Pancreas (tissue), 10 donors: ENCODE measurements around the gene PUS7. TPM values are rescaled to one million over a fixed set of nuclear protein-coding genes. Genes with fewer than 3 reads are reported as not detected.
A peak's percentile ranks its signal among the peaks of the same experiment; 100 is the strongest.

Source experiments
- ATAC-seq, 4 donors: fragments of 200-7000 bp; cut with Tn5 transposase; one replicate each; pipeline versions ENCODE4 v1.8.0 to v1.9.1; 2020; ENCODE audit warnings: mild to moderate bottlenecking in 4 of 4, moderate library complexity in 4 of 4
- DNase-seq, 6 donors: peaks; one replicate each; pipeline ENCODE4 v3.0.0-alpha.2; 2020
- FAIRE-seq: peaks from 2 replicates; lab custom pipeline; 2012; peaks lifted over from hg19 to GRCh38; lab: Jason Lieb, UNC
- H3K27ac ChIP-seq, 4 donors: fragments of 200-600 bp; sonication (generic); 1 replicate in 3 of 4; 2 replicates in 1 of 4; pipeline versions ENCODE4 v1.5.0 to v1.8.0; 2020
- H3K27me3 ChIP-seq, 4 donors: fragments of 200-600 bp; one replicate each; pipeline ENCODE4 v1.8.0; 2021
- H3K36me3 ChIP-seq, 3 donors: fragments of 200-600 bp; sonication (generic) in 1 of 3; one replicate each; pipeline versions ENCODE4 v1.5.0 to v1.8.0; 2020 to 2021
- H3K4me1 ChIP-seq, 3 donors: fragments of 200-600 bp; one replicate each; pipeline ENCODE4 v1.8.0; 2021
- H3K4me3 ChIP-seq, 4 donors: fragments of 200-600 bp; sonication (generic) in 2 of 4; one replicate each; pipeline versions ENCODE4 v1.5.0 to v1.8.0; 2020 to 2021
- H3K9me3 ChIP-seq, 4 donors: fragments of 200-600 bp; one replicate each; pipeline ENCODE4 v1.8.0; 2021
- CTCF ChIP-seq, 4 donors: fragments of 200-600 bp; sonication (generic) in 3 of 4; IDR thresholded peaks; one replicate each; pipeline versions ENCODE4 v1.5.0 to v1.8.0; 2021; ENCODE audit warnings: antibody characterized with exemption in 4 of 4
- WGBS, 2 donors: extraction: QIAGEN DNeasy Blood & Tissue Kit; methylation state at CpG; one replicate each; pipeline ENCODE4 v1.1.7; 2013; 5-methylcytosine and 5-hydroxymethylcytosine counted together
- intact Hi-C, 3 donors: fragments of 100-400 bp; cut with DNase I; formaldehyde crosslinking; loops; one replicate each; pipeline versions ENCODE4 v1.11.1 to v1.14.2; 2022
- polyA plus RNA-seq, 2 donors: library from polyadenylated mRNA; stranded (reverse); fragments of 200-250 nt; gene quantifications; one replicate each; pipeline ENCODE4 v1.2.3, GENCODE V29; 2013
- total RNA-seq, 6 donors: library from RNA; stranded (reverse); fragmentation: NEBNext Ultra II Directional in 4 of 6; extraction: Animal tissue kit (Norgen Biotek cat#: 25700) in 4 of 6; gene quantifications; one replicate each; pipeline versions ENCODE4 v1.2.1 to v1.2.4, GENCODE V29; 2021 to 2023
- donor health status: healthy with polysubstance abuse.
- donor health status: DM: no; HTN: no; CAD: no; lungs with moderate emphysema.
- donor health status: DM: no; HTN: no; CAD: no.
- donor health status: control.
- donor health status: control.
- donor health status: Bipolar disorder and iron deficiency.
- donor health status: DM: yes; HTN: yes; CAD: no.
- donor health status: DM: no; HTN: no; CAD: no.
- donor health status: DM: no; HTN: no; CAD: no.
- donor health status: DM: yes; HTN: yes; CAD: no.

PUS7 gene
- total and polyA plus RNA-seq, 8 donors: 3.3 to 7.3 (median 5.5) TPM

- no peak for TF ChIP-seq CTCF (IDR thresholded peaks at IDR 0.05)
- H3K4me3 ChIP-seq: no peak overlapping the region
- H3K27ac ChIP-seq: no peak overlapping the region
- intact Hi-C loops: no loop called here
- FAIRE-seq (no peak), ATAC-seq (no peak), DNase-seq (no peak)
- H3K27me3 ChIP-seq: no peaks in the 10 kb centered on the region
- no peaks in the 10 kb centered on the region for H3K36me3 ChIP-seq
- no peaks in the 10 kb centered on the region for H3K4me1 ChIP-seq
- WGBS, 2 donors: 96 to 100% methylated on average over 1 of the region's 1 CpG
- no peaks in the 10 kb centered on the region for H3K9me3 ChIP-seq
Observed at GRCh38 chr7:105474045-105474444, 48.0 kb downstream of the PUS7 start.

- intact Hi-C loops: no loop called here
- no peaks in the 10 kb centered on the region for H3K27me3 ChIP-seq
- H3K36me3 ChIP-seq: no peaks in the 10 kb centered on the region
- H3K27ac ChIP-seq: no peak overlapping the region
- no peaks in the 10 kb centered on the region for H3K4me1 ChIP-seq
- H3K9me3 ChIP-seq: no peaks in the 10 kb centered on the region
- FAIRE-seq (no peak), DNase-seq (no peak), ATAC-seq (peak in 1 of 4 donors; percentile 56)
- H3K4me3 ChIP-seq: no peak overlapping the region
- no peak for TF ChIP-seq CTCF (IDR thresholded peaks at IDR 0.05)
- WGBS, 2 donors: 94 to 95% methylated on average over 4 of the region's 4 CpGs
Observed at GRCh38 chr7:105473163-105473562, 48.9 kb downstream of the PUS7 start.

- DNase-seq (no peak), ATAC-seq (no peak), FAIRE-seq (no peak)
- TF ChIP-seq CTCF (IDR thresholded peaks at IDR 0.05): no peak
- Histone ChIP-seq H3K9me3 (no peaks in the 10 kb centered on the region), H3K4me3 (no peak overlapping the region), H3K4me1 (no peaks in the 10 kb centered on the region), H3K36me3 (no peaks in the 10 kb centered on the region), H3K27me3 (no peaks in the 10 kb centered on the region), H3K27ac (no peak overlapping the region)
- 91 to 99% methylated on average over 4 of the region's 4 CpGs for WGBS, 2 donors
- intact Hi-C loops: no loop called here
Observed at GRCh38 chr7:105470846-105471245, 51.2 kb downstream of the PUS7 start.

- Histone ChIP-seq H3K36me3 (no peaks in the 10 kb centered on the region), H3K27me3 (no peaks in the 10 kb centered on the region), H3K4me1 (no peaks in the 10 kb centered on the region), H3K4me3 (no peak overlapping the region), H3K27ac (no peak overlapping the region), H3K9me3 (no peaks in the 10 kb centered on the region)
- no peak for DNase-seq
- WGBS, 2 donors: 94 to 95% methylated on average over 3 of the region's 3 CpGs
- intact Hi-C loops: no loop called here
- no peak for FAIRE-seq
- no peak for ATAC-seq
- no peak for TF ChIP-seq CTCF (IDR thresholded peaks at IDR 0.05)
Observed at GRCh38 chr7:105470090-105470489, 52.0 kb downstream of the PUS7 start.

- H3K36me3 ChIP-seq: peaks cover 0 to 7% (median 0%) of the 10 kb centered on the region in 3 donors
- intact Hi-C loops: no loop called here
- H3K27me3 ChIP-seq: no peaks in the 10 kb centered on the region
- peaks cover 0 to 4% (median 0%) of the 10 kb centered on the region in 3 donors for H3K4me1 ChIP-seq
- DNase-seq (no peak), FAIRE-seq (no peak), ATAC-seq (peak in 1 of 4 donors; percentile 80)
- H3K9me3 ChIP-seq: no peaks in the 10 kb centered on the region
- no peak for TF ChIP-seq CTCF (IDR thresholded peaks at IDR 0.05)
- H3K4me3 ChIP-seq: no peak overlapping the region
- whole genome bisulfite sequencing, 2 donors: 74 to 83% methylated on average over 3 of the region's 3 CpGs
- no peak overlapping the region for H3K27ac ChIP-seq
Observed at GRCh38 chr7:105462765-105463420, 59.2 kb downstream of the PUS7 start.
